ENCODE results near the gene KIF17. TPM values are rescaled to one million over a fixed set of nuclear protein-coding genes. Genes with fewer than 3 reads are reported as not detected.

The KIF17 gene
- total RNA-seq, 1 donor from 2014 or later, result 0.40 TPM

- TF ChIP-seq CTCF (IDR thresholded peaks at IDR 0.05; ENCODE audit: unreplicated experiment), result no peak
- no peak for DNase-seq (ENCODE audit: low spot score in 2 of 2, unreplicated experiment in 2 of 2)
- no peak overlapping the region for H3K4me3 Mint-ChIP-seq
- no peak overlapping the region for H3K27ac Mint-ChIP-seq
- no peaks in the 10 kb centered on the region for H3K36me3 Mint-ChIP-seq
- H3K9me3 Mint-ChIP-seq, result no peaks in the 10 kb centered on the region
- no peaks in the 10 kb centered on the region for H3K4me1 Mint-ChIP-seq
- peaks cover under 1% of the 10 kb centered on the region for H3K27me3 Mint-ChIP-seq (ENCODE audit: low read depth)
Observed at GRCh38 chr1:20710469-20711284, 7.1 kb downstream of the KIF17 start.

GRCh38 chr1:20709868-20710267 lies 7.9 kb downstream of the KIF17 start:
- Mint-ChIP-seq H3K4me3 (no peak overlapping the region), H3K36me3 (no peaks in the 10 kb centered on the region), H3K27ac (no peak overlapping the region), H3K27me3 (ENCODE audit: low read depth) (no peaks in the 10 kb centered on the region), H3K4me1 (no peaks in the 10 kb centered on the region), H3K9me3 (no peaks in the 10 kb centered on the region)
- no peak for DNase-seq (ENCODE audit: low spot score in 2 of 2, unreplicated experiment in 2 of 2)
- TF ChIP-seq CTCF (IDR thresholded peaks at IDR 0.05; ENCODE audit: unreplicated experiment), result no peak

- Mint-ChIP-seq H3K36me3 (no peaks in the 10 kb centered on the region), H3K27me3 (ENCODE audit: low read depth) (no peaks in the 10 kb centered on the region), H3K4me1 (no peaks in the 10 kb centered on the region), H3K4me3 (no peak overlapping the region), H3K27ac (no peak overlapping the region), H3K9me3 (no peaks in the 10 kb centered on the region)
- DNase-seq (ENCODE audit: low spot score in 2 of 2, unreplicated experiment in 2 of 2), result no peak
- no peak for TF ChIP-seq CTCF (IDR thresholded peaks at IDR 0.05; ENCODE audit: unreplicated experiment)
Observed at GRCh38 chr1:20708891-20709290, 8.9 kb downstream of the KIF17 start.

- Mint-ChIP-seq H3K27ac (no peak overlapping the region), H3K36me3 (no peaks in the 10 kb centered on the region), H3K27me3 (ENCODE audit: low read depth) (no peaks in the 10 kb centered on the region), H3K4me3 (no peak overlapping the region), H3K4me1 (no peaks in the 10 kb centered on the region), H3K9me3 (no peaks in the 10 kb centered on the region)
- TF ChIP-seq CTCF (IDR thresholded peaks at IDR 0.05; ENCODE audit: unreplicated experiment), result no peak
- DNase-seq (ENCODE audit: low spot score in 2 of 2, unreplicated experiment in 2 of 2), result no peak
Observed at GRCh38 chr1:20708057-20708456, 9.8 kb downstream of the KIF17 start.

- H3K4me3 Mint-ChIP-seq, result no peak overlapping the region
- TF ChIP-seq CTCF (IDR thresholded peaks at IDR 0.05; ENCODE audit: unreplicated experiment), result no peak
Observed at GRCh38 chr1:20706841-20707240, 11.0 kb downstream of the KIF17 start.

More at GRCh38 chr1:20706841-20707240, 11.0 kb downstream of the KIF17 start:
- no peak for DNase-seq (ENCODE audit: low spot score in 2 of 2, unreplicated experiment in 2 of 2)
- H3K27me3 Mint-ChIP-seq (ENCODE audit: low read depth), result no peaks in the 10 kb centered on the region
- no peak overlapping the region for H3K27ac Mint-ChIP-seq
- H3K36me3 Mint-ChIP-seq, result no peaks in the 10 kb centered on the region
- no peaks in the 10 kb centered on the region for H3K9me3 Mint-ChIP-seq
- no peaks in the 10 kb centered on the region for H3K4me1 Mint-ChIP-seq
